ENCODE results near the gene LTBR.

LTBR gene

GRCh38 chr12:6346942-6347341 lies 37.0 kb upstream of the LTBR start:
- no peak for DNase-seq (ENCODE audit: low read depth)

DNA sequence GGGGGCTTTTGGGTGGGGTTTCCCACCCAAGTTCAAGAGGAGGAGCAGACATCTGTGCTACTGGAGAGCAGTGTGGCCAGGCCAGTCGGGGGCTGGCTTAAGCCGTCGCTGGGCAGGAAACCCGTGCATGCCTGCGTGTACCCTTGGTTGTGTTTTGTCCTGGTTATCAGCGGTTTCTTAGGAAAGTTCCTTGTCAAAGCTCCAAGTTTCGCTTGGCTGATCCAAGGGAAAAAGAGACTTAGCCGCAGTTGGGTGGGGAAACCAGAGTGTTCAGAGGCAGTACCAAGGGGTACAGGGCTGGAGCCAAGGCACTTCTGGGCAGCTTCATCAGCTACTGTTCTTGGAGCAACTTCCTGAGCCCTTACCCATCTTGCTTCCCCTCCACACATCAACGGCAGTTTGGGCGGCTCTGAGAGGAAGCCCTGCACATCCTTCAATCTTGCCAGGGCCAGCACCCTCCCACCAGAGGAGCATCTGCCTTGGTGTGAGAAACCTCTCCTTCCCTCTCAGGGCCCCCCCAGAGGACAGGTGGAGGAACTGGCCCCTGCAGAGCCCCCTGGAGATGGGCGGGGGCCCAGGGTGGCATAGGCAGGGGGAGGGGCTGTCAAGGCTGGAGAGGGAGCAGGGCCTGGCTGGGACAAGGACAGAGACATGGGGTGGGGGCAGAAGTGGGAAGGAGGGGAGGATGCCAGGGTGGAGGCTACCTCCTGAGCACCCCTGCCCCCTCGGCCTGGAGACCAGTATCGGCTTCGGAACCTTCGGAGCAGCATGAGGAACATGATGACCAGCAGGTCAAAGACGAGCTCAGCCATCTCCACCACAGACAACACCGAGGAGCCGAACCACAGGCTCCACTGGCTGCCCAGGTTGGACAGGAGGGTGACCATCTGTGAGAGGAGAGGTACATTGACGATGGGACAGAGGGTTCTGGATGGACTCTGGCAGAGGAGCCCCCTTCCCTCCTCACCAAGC lies 36.3 kb upstream of the LTBR start:
- no peak for DNase-seq (ENCODE audit: low read depth)

DNA sequence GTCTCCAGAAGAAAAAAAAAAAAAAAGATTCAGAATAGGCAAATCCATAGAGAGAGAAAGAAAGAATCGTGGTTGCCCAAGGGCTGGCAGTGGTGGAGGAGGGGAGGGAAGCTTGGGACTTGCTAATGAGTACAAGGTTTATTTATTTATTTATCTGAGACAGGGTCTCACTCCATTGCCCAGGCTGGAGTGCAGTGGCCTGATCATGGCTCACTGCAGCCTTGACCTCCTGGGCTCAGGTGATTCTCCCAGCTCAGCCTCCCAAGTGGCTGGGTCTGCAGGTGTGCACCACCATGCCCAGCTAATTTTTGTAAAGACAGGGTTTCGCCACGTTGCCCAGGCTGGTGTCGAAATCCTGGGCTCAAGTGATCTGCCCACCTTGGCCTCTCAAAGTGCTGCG lies 32.3 kb upstream of the LTBR start:
- no peak for DNase-seq (ENCODE audit: low read depth)

GRCh38 chr12:6352193-6353173 lies 31.5 kb upstream of the LTBR start:
- no peak for DNase-seq (ENCODE audit: low read depth)

- DNase-seq (ENCODE audit: low read depth), result no peak
Measured at GRCh38 chr12:6354495-6355393, 29.2 kb upstream of the LTBR start.

GRCh38 chr12:6355491-6356373 lies 28.2 kb upstream of the LTBR start:
- no peak for DNase-seq (ENCODE audit: low read depth)

- DNase-seq (ENCODE audit: low read depth), result no peak
Measured at GRCh38 chr12:6356374-6356820, 27.6 kb upstream of the LTBR start.

DNA sequence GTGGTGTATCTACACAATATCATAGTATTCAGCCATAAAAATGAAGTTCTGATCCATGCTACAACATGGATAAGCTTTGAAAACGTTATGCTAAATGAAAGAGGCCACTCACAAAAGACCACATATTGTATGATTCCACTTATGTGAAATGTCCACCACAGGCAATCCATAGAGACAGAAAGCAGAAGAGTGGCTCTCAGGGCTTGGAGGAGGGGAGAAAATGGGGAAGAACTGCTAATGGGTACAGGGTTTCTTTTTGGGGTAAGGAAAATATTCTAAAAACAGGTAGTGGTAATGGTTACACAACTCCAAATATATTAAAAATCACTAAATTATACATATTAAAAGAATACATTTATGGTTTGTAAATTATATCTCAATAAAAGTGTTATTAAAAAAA lies 25.1 kb upstream of the LTBR start:
- DNase-seq (ENCODE audit: low read depth), result no peak

DNA sequence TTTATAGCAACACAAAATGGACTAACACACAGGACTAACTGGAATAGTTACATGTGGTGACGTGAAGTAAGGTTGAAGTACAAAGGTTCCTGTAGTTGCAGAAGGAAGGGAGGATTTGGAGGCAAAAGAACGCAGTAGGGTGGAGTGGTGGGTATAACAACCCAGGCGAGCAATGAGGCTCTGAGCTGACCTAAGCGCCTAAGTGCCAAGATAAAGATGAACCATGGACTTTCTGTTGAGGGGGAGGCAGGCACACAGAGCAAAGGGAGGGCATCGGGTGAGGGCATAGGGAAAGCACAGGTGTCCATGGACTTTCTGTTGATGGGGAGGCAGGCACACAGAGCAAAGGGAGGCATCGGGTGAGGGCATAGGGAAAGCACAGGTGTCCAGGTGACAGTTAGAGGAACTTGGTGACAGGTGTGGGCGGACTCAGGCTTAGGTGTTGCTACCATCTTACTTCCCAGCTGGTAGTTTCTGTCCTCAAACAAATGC lies 23.8 kb upstream of the LTBR start:
- DNase-seq (ENCODE audit: low read depth), result no peak

DNA sequence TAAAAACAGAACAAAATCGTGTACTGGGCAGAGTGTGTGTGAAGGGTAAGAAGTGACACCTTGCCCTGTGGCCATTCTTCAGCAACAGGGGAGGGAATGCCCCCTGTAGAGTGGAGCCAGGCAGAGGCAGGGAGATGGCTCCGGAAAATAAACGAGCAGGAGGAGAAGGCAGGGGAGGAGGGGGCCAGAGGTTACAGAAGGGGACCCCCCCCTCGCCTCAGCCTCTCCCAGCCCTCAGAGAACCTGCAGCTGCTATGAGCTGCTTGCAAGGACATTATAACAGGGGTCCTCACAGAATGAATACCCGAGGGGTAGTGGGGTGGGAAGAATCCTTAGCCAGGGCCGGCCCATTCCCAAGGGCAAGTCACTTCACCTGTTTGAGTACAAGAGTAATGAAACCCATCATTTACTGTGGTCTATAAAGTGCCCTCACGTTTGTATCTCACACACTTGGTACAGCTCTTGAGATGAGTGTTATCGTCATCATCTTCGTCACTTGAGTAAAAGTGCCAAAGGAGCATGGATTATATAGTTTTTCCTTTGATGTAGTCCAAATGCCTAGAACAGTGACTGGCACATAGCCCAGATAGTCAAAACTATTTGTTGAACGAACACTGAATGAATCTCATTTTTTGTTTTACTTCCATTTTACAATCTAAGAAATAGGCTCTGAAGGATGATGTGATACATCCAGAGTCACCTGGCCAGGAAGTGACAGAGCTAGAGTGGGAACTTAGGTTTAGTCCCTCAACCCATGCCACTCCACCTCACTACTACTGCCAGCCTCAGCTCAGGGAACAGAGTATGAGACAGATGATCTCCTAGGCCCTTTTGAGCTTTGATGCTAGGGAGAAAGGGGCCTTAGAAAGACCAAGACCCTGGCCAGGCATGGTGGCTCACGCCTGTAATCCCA lies 23.1 kb upstream of the LTBR start:
- no peak for DNase-seq (ENCODE audit: low read depth)

GRCh38 chr12:6361834-6362233 lies 22.1 kb upstream of the LTBR start:
- no peak for DNase-seq (ENCODE audit: low read depth)

DNA sequence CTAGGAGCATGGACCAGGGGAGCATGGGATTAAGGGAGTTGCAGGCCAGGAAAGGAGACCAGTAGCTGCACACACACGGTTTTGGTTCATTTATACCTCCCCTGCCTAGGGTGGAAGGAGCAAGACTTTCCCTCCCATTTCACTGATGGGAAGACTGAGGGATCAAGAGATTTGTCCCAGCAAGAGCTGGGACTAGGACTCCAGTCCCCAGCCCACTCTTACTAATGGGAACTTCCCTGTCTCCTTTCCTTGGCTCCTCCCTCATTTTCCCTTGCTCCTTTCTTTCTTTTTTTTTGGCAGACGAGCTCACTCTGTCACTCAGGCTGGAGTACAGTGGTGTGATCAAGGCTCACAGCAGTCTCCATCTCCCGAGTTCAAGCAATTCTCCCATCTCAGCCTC lies 21.6 kb upstream of the LTBR start:
- no peak for DNase-seq (ENCODE audit: low read depth)

DNA sequence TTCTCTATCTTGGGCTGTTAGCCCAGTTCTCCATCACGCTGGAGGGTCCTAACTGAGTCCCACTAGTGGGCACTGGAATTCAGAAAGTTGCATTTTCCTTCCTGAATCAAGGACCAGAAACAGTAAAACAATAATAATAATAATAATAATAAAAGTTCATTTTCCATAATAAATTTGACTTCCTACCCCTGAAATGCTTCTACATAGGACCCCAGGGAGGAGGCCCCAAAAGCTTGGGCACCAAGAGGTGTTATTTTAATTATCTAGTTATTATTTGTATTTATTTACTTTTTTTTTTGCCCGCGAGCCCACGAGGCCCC lies 21.0 kb upstream of the LTBR start:
- no peak for DNase-seq (ENCODE audit: low read depth)

DNA sequence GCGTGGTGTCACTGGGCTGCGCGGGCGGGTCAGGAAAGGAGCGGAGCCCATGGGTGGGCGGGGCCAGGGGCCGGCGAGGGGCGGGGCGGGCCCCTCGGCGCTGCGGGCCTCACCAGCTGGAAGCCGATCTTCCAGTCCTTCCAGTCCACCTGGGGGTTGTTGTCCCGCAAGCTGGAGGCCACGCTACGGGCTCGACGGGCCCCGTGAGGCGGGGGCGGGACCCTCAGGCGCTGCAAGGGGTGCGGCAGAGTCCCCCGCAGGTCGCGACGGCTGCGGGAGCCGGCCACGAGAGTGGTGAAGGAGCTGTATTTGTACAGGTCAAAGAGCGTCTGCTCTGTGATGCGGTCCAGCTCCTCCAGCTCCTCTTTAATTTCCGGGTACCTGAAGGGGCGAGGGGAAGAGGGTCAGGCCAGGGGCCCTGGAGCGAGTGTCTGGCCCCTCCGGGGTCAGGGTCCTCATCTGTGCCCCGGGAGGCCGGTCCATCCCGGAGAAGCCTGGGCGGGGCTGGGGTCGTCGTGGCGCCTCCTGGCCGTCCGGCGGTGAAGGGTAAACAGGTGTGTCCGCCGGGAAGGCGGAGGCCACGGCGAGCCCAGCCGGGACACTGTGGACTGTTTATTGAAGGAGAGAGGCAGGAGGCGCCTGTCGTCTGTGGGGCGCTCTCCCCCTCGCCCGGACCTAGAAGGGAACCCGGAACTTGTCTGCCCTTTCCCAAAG lies 20.5 kb upstream of the LTBR start:
- DNase-seq (ENCODE audit: low read depth), result peak; percentile 69

DNA sequence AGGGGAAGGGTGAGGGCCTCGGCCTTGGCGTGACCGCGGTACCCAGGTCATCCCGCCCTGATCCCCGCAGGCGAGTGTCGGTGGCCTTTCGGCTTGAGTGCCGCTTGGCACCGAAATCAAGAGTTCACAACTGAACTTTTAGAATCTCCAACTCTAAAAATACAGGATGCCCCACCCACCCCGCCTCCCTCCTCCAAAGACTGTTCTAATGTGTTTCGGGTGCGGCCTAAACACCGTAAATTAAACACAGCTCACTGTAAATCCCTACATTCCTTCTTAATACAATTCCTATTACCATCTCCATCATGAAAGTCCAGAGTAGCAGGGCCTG lies 20.0 kb upstream of the LTBR start:
- DNase-seq (ENCODE audit: low read depth), result no peak

DNA sequence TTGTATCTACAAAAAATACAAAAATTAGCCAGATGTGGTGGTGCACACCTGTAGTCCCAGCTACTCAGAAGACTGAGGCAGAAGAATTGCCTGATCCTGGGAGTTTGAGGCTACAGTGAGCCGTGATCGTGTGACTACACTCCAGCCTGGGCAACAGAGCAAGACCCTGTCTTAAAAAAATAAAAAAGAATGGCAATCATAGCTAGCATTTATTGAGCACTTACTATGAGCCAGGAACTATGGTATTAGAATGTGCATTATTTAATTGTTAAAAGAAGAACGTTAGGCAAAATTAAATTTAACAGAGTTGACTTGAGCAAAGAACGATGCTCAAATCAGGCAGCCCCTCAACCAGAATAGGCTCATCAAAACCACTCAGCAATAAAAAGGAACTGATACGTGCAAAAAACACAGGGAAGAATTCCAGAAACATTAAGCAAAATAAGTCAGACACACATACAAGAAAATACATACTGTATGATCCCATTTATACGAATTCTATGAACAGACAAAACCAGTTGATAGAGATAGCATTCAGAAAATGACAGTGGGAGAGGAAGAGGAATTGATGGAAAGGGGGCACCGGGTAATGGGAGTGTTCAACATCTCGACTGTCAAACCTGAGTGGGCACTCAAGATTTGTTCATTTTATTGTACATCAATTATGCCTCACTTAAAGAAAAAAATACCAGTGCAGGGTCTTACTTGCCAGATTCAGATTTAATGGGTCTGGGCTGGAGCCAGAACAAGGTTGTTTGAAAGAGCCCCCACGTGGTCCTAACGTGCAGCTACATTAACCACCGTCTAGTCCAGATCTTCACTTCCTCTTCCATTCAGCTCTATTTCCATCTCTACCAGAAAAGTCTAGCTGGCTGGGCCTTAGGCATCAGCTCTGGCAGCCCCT lies 16.6 kb upstream of the LTBR start:
- DNase-seq (ENCODE audit: low read depth), result peak; percentile 30

- DNase-seq (ENCODE audit: low read depth), result no peak
Measured at GRCh38 chr12:6367969-6368892, 15.7 kb upstream of the LTBR start.

Data from stimulated activated CD4-positive, alpha-beta T cell treated with anti-CD3 and anti-CD28 coated beads, Interleukin-2, amount 100 ng/mL, for 4 hours (primary cell).